Measurements from ENCODE around the gene CCDC18.

Gene CCDC18, protein sequence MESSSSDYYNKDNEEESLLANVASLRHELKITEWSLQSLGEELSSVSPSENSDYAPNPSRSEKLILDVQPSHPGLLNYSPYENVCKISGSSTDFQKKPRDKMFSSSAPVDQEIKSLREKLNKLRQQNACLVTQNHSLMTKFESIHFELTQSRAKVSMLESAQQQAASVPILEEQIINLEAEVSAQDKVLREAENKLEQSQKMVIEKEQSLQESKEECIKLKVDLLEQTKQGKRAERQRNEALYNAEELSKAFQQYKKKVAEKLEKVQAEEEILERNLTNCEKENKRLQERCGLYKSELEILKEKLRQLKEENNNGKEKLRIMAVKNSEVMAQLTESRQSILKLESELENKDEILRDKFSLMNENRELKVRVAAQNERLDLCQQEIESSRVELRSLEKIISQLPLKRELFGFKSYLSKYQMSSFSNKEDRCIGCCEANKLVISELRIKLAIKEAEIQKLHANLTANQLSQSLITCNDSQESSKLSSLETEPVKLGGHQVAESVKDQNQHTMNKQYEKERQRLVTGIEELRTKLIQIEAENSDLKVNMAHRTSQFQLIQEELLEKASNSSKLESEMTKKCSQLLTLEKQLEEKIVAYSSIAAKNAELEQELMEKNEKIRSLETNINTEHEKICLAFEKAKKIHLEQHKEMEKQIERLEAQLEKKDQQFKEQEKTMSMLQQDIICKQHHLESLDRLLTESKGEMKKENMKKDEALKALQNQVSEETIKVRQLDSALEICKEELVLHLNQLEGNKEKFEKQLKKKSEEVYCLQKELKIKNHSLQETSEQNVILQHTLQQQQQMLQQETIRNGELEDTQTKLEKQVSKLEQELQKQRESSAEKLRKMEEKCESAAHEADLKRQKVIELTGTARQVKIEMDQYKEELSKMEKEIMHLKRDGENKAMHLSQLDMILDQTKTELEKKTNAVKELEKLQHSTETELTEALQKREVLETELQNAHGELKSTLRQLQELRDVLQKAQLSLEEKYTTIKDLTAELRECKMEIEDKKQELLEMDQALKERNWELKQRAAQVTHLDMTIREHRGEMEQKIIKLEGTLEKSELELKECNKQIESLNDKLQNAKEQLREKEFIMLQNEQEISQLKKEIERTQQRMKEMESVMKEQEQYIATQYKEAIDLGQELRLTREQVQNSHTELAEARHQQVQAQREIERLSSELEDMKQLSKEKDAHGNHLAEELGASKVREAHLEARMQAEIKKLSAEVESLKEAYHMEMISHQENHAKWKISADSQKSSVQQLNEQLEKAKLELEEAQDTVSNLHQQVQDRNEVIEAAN (N-terminal part only)

DNA sequence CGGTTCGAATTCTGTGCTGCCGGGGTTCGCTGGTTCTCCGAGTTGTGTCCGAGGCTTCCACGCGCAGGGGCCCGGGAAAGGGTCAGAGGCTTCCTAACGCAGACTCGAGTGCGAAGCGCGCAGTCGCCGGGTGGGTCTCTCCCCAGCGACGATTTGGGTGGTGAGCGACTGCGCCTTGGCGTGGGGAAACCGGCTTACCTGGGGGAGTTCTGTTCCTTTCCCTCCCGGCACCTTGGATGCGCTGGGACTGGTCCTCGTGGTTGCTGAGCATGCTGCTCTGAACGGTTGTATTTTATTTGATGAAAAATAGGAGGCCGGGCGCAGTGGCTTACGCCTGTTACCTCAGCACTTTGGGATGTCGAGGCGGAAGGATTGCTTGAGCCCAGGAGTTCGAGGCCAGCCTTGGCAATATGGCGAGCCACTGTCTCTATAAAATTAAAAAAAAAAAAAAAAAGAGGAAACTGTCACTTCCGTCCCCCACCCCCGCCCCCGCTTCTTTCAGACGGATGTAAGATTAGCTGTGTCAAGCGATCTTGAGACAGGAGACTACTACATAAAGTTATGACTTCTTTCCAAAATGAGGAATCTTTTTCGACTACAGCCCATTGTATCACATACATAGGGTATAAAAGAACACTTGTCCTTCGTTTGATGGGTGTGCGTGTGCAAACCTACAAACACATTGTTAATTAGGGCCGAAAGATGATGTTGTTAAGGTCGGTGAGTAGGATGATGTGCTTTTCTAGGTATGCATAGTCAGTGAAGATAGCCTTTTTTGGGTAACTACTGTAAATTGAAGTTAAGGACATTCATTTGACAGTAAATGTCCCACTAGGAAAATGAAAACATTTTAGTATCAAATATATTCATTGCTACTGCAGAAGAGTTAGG, at the start of gene CCDC18:
CCDC18 (plus strand) TSS at position 2 of the 891 bp plus-strand sequence. CDS start 2,638 bp downstream, outside the sequence.
- TF ChIP-seq, protein P1, sequence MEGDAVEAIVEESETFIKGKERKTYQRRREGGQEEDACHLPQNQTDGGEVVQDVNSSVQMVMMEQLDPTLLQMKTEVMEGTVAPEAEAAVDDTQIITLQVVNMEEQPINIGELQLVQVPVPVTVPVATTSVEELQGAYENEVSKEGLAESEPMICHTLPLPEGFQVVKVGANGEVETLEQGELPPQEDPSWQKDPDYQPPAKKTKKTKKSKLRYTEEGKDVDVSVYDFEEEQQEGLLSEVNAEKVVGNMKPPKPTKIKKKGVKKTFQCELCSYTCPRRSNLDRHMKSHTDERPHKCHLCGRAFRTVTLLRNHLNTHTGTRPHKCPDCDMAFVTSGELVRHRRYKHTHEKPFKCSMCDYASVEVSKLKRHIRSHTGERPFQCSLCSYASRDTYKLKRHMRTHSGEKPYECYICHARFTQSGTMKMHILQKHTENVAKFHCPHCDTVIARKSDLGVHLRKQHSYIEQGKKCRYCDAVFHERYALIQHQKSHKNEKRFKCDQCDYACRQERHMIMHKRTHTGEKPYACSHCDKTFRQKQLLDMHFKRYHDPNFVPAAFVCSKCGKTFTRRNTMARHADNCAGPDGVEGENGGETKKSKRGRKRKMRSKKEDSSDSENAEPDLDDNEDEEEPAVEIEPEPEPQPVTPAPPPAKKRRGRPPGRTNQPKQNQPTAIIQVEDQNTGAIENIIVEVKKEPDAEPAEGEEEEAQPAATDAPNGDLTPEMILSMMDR (IDR thresholded peaks at IDR 0.05; ENCODE audit: low read depth, low read length, missing control alignments), result no peak
- DNase-seq (ENCODE audit: extremely low read depth, low read depth), result no peak
- H3K4me3 ChIP-seq (replicated peaks; ENCODE audit: low read depth, low read length), result peak within 1 kb of the TSS; percentile 84

DNA sequence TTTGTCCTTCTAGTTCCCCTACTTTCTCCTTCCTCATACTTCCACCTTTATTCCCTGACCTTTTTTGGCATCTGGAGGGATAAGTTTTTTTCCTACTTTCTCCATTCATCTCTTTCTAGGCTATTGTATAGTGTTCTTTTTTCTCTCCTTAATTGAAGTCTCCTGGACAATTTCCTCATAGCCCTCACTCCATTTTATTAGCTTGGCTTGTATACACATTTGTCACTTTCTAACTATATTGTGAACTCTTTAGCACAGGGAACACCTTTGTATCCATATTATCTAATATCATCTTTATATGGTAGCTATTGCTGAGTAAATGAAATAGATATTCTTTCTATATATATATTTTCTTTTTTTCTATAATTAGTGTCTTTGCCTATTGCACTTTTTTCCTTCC, 47.9 kb upstream of the CCDC18 start:
- TF ChIP-seq, protein P1 (IDR thresholded peaks at IDR 0.05; ENCODE audit: low read depth, low read length, missing control alignments), result no peak
- DNase-seq (ENCODE audit: extremely low read depth, low read depth), result no peak
- no peak overlapping the region for H3K4me3 ChIP-seq (replicated peaks; ENCODE audit: low read depth, low read length)

DNA sequence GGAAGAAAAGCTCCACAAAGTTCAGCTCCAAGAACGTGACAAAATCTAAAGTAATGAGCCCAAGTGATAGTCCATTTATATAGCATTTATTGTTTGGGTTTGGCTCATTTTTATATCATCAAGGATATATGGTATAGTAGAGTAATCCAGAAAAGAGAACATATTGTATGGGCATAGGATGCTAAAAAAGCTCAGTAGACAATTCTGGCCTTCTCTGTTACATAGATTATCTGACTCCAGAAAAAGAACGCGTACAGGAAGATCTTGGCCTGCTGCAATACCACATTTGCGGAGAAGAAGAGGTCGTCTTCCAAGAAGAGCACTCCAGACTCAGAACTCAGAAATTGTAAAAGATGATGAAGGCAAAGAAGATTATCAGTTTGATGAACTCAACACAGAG, 44.1 kb upstream of the CCDC18 start:
- DNase-seq (ENCODE audit: extremely low read depth, low read depth), result no peak
- TF ChIP-seq, protein P1 (IDR thresholded peaks at IDR 0.05; ENCODE audit: low read depth, low read length, missing control alignments), result no peak
- no peak overlapping the region for H3K4me3 ChIP-seq (replicated peaks; ENCODE audit: low read depth, low read length)

DNA sequence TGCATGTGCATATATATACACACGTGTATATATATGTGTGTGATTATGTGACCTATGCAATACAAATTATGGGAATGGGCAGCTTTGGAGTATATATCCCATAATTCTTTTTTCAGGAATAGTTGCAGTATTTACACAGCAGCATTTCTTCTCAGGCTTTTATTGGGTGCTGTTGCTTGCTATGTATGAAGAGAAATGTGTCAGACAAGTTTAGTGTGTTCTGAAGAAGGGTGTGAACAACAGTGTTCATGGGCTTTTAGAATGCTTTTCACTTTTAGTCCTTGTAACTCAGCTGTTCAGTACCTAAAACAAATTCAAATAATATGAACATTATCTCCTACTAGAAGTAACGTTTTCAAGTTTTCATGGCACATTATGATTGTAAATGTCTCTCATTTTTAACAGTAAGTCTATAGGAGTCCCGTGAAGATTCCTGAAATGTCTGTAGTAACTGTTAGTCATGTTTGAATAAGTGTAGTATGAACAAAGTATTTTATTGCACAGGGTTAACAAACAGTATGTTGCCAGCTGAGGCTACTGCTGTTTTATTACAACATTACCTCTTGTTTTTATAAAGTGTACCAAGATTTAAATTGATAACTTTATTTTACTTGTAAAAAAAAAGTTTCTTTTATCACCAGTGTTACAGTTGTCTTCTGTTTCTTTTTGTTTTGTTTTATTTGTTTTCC, 42.8 kb upstream of the CCDC18 start:
- TF ChIP-seq, protein P1 (IDR thresholded peaks at IDR 0.05; ENCODE audit: low read depth, low read length, missing control alignments), result no peak
- no peak overlapping the region for H3K4me3 ChIP-seq (replicated peaks; ENCODE audit: low read depth, low read length)
- no peak for DNase-seq (ENCODE audit: extremely low read depth, low read depth)

DNA sequence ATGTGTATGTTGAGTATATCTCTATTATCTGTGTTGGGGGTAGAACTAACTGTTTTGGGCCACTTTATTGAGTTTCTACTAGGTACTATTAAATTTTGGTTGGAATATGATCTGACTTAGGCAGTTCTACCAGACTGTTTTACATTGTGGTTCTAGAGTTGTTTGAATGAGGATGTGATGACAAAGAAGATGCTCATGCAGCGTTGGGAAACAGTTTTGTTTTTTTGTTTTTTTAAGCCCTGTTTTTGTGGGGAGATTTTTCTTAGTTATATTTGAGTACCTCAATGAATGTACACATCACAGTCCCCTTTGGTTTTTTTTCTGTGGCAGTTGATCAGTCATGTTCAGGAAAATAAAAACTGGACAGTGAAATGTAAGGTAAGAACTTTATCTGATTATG, 40.4 kb upstream of the CCDC18 start:
- H3K4me3 ChIP-seq (replicated peaks; ENCODE audit: low read depth, low read length), result no peak overlapping the region
- TF ChIP-seq, protein P1 (IDR thresholded peaks at IDR 0.05; ENCODE audit: low read depth, low read length, missing control alignments), result no peak
- DNase-seq (ENCODE audit: extremely low read depth, low read depth), result no peak
